ENCODE results near the gene PRXL2C. TPM values are rescaled to one million over a fixed set of nuclear protein-coding genes. Genes with fewer than 3 reads are reported as not detected.
A peak's percentile ranks its signal among the peaks of the same experiment; 100 is the strongest.
"Not testable (repeated sequence)": the region's sequence is repeated elsewhere in the genome, so short reads cannot be mapped to it uniquely, and the experiment has no call there.

The PRXL2C gene
- total RNA-seq, 2 experiments from 2014 or later: 4.0 to 4.8 TPM

GRCh38 chr9:96618209-96619123 lies 36.7 kb downstream of the PRXL2C start:
- Mint-ChIP-seq H3K4me1 (ENCODE audit: low read depth) (peaks cover 4% of the 10 kb centered on the region), H3K27ac (no peak overlapping the region), H3K4me3 (peak overlapping the region; percentile 61), H3K9me3 (no peaks in the 10 kb centered on the region), H3K27me3 (ENCODE audit: low read depth) (peaks cover 36% of the 10 kb centered on the region), H3K36me3 (ENCODE audit: low read depth) (no peaks in the 10 kb centered on the region)
- peak; percentile 47 for DNase-seq
- CTCF ChIA-PET: interaction anchor here (0.7 kb wide), 1 partner anchor 48 kb away, joined by 3 read pairs; no protein-coding TSS in a partner anchor
- intact Hi-C loops (cut with micrococcal nuclease): no loop called here

GRCh38 chr9:96617439-96618185 lies 37.5 kb downstream of the PRXL2C start:
- CTCF ChIA-PET: no interaction called here
- Mint-ChIP-seq H3K9me3 (no peaks in the 10 kb centered on the region), H3K27ac (no peak overlapping the region), H3K27me3 (ENCODE audit: low read depth) (peaks cover 42% of the 10 kb centered on the region), H3K4me3 (no peak overlapping the region), H3K4me1 (ENCODE audit: low read depth) (peaks cover 4% of the 10 kb centered on the region), H3K36me3 (ENCODE audit: low read depth) (no peaks in the 10 kb centered on the region)
- intact Hi-C loops (cut with micrococcal nuclease): no loop called here
- no peak for DNase-seq

DNA sequence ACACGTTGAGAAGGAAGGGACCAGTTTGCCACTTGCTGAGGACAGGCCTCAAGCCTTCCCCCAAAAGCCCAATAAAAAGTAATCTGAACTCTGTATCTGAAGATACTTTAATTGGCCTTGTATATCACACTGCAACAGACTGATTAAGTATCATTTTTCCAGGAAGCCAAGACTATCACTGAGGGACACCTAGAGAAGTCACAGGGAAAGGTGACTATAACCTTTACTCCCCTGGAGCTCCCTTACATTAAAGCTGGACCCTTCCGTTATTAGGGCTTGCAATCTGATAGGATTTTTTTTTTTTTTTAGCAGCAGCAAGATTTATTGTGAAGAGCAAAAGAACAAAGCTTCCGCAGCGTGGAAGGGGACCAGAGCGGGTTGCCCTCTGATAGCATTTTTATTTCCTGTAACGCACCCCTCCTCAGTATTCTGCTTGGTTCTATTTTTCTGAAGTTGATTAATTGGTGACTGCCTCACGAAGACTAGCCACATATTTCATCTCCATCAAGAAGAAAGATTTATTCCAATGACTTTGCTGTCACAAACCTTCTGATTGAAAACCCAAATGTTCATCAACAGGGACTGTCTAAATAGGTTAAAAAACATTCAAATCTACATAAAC lies 38.2 kb downstream of the PRXL2C start:
- intact Hi-C loops (cut with micrococcal nuclease): no loop called here
- CTCF ChIA-PET: no interaction called here
- Mint-ChIP-seq H3K36me3 (ENCODE audit: low read depth) (no peaks in the 10 kb centered on the region), H3K9me3 (no peaks in the 10 kb centered on the region), H3K4me3 (no peak overlapping the region), H3K27me3 (ENCODE audit: low read depth) (peaks cover 45% of the 10 kb centered on the region), H3K4me1 (ENCODE audit: low read depth) (peaks cover 4% of the 10 kb centered on the region), H3K27ac (no peak overlapping the region)
- DNase-seq: no peak

- Mint-ChIP-seq H3K27ac (no peak overlapping the region), H3K9me3 (no peaks in the 10 kb centered on the region), H3K27me3 (ENCODE audit: low read depth) (peaks cover 44% of the 10 kb centered on the region), H3K36me3 (ENCODE audit: low read depth) (no peaks in the 10 kb centered on the region), H3K4me1 (ENCODE audit: low read depth) (peaks cover 4% of the 10 kb centered on the region), H3K4me3 (no peak overlapping the region)
- intact Hi-C loops (cut with micrococcal nuclease): no loop called here
- CTCF ChIA-PET: no interaction called here
- no peak for DNase-seq
Measured at GRCh38 chr9:96615411-96615810, 39.7 kb downstream of the PRXL2C start.

DNA sequence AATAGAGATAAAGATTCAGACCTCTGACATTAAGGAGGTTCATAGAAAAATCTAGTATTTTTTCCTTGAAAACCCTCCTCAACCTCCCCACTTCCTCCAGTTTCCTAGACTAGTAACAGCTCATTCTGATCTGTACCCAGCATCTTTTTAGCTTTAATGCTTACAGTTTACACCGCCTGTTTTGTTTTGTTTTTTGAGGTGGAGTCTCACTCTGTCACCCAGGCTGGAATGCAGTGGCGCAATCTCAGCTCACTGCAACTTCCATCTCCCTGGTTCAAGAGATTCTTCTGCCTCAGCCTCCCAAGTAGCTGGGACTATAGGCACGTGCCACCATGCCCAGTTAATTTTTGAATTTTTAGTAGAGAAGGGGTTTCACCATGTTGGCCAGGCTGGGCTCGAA lies 40.5 kb downstream of the PRXL2C start:
- H3K4me1 Mint-ChIP-seq (ENCODE audit: low read depth); CTCF ChIA-PET; H3K4me3 Mint-ChIP-seq; H3K27ac Mint-ChIP-seq; H3K36me3 Mint-ChIP-seq (ENCODE audit: low read depth); H3K9me3 Mint-ChIP-seq; intact Hi-C loops (cut with micrococcal nuclease); DNase-seq: not testable (repeated sequence)
- peaks cover 42% of the 10 kb centered on the region for H3K27me3 Mint-ChIP-seq (ENCODE audit: low read depth)

- H3K36me3 Mint-ChIP-seq (ENCODE audit: low read depth): no peaks in the 10 kb centered on the region
- H3K4me1 Mint-ChIP-seq (ENCODE audit: low read depth): no peaks in the 10 kb centered on the region
- no peak overlapping the region for H3K4me3 Mint-ChIP-seq
- no peaks in the 10 kb centered on the region for H3K9me3 Mint-ChIP-seq
- CTCF ChIA-PET: interaction anchor here (0.5 to 1.7 kb wide), 3 partner anchors 70 to 277 kb away, joined by 4 to 5 read pairs (median 5); no protein-coding TSS in a partner anchor
- intact Hi-C loops (cut with micrococcal nuclease): no loop called here
- no peak overlapping the region for H3K27ac Mint-ChIP-seq
- peaks cover 41% of the 10 kb centered on the region for H3K27me3 Mint-ChIP-seq (ENCODE audit: low read depth)
- DNase-seq: no peak
Measured at GRCh38 chr9:96612966-96613589, 42.0 kb downstream of the PRXL2C start.

GRCh38 chr9:96612105-96612965 lies 42.8 kb downstream of the PRXL2C start:
- DNase-seq: no peak
- no peaks in the 10 kb centered on the region for H3K36me3 Mint-ChIP-seq (ENCODE audit: low read depth)
- no peaks in the 10 kb centered on the region for H3K4me1 Mint-ChIP-seq (ENCODE audit: low read depth)
- no peak overlapping the region for H3K4me3 Mint-ChIP-seq
- no peak overlapping the region for H3K27ac Mint-ChIP-seq
- no peaks in the 10 kb centered on the region for H3K9me3 Mint-ChIP-seq
- H3K27me3 Mint-ChIP-seq (ENCODE audit: low read depth): peaks cover 40% of the 10 kb centered on the region
- intact Hi-C loops (cut with micrococcal nuclease): no loop called here
- CTCF ChIA-PET: interaction anchor here (0.5 to 1.7 kb wide), 3 partner anchors 69 to 276 kb away, joined by 4 to 5 read pairs (median 5); no protein-coding TSS in a partner anchor

DNA sequence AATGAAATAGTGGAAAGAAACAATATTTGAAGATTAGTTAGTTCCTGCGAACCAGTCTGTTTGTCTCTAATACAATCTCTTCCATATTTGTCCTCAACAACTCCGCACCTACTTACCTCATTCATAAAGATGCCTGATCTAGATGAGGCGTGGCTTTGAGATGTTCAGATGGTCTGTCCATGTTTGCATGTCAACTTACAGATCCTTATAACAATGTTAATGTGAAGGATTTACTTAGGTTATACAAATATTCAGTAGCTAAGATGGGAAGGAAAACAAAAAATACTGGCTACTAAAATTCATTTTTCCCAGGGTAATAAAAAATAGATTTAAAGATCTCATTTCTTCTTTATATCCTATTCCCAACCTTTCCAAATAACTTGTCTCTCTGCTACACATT lies 43.8 kb downstream of the PRXL2C start:
- H3K36me3 Mint-ChIP-seq (ENCODE audit: low read depth): no peaks in the 10 kb centered on the region
- intact Hi-C loops (cut with micrococcal nuclease): no loop called here
- no peak overlapping the region for H3K27ac Mint-ChIP-seq
- no peaks in the 10 kb centered on the region for H3K4me1 Mint-ChIP-seq (ENCODE audit: low read depth)
- H3K27me3 Mint-ChIP-seq (ENCODE audit: low read depth): peaks cover 39% of the 10 kb centered on the region
- no peak for DNase-seq
- no peaks in the 10 kb centered on the region for H3K9me3 Mint-ChIP-seq
- H3K4me3 Mint-ChIP-seq: no peak overlapping the region
- CTCF ChIA-PET: interaction anchor here (1.1 kb wide), 1 partner anchor 45 kb away, joined by 3 read pairs; no protein-coding TSS in a partner anchor

DNA sequence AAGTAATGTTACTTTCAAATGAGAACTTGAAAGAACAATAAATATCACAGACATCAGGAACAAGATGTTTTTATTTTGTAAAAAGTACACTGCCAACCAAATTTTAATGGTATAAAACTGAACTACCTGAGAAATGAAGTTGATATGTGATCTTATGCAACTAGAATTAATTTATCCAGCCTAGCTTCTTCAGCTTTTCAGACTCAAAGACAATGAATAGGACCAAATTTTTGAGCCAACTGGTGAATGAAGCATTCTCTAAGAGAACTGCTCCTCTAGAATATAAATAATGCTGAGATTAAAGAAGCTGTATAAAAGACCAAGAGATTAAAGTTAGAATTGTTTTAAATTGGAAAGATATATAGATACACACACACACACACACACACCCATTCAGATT lies 45.4 kb downstream of the PRXL2C start:
- Mint-ChIP-seq H3K36me3 (ENCODE audit: low read depth) (no peaks in the 10 kb centered on the region), H3K27me3 (ENCODE audit: low read depth) (peaks cover 32% of the 10 kb centered on the region), H3K4me1 (ENCODE audit: low read depth) (no peaks in the 10 kb centered on the region), H3K9me3 (no peaks in the 10 kb centered on the region), H3K4me3 (no peak overlapping the region), H3K27ac (no peak overlapping the region)
- intact Hi-C loops (cut with micrococcal nuclease): no loop called here
- DNase-seq: no peak
- CTCF ChIA-PET: interaction anchor here (0.6 kb wide), 1 partner anchor 532 kb away, joined by 3 read pairs; no protein-coding TSS in a partner anchor

DNA sequence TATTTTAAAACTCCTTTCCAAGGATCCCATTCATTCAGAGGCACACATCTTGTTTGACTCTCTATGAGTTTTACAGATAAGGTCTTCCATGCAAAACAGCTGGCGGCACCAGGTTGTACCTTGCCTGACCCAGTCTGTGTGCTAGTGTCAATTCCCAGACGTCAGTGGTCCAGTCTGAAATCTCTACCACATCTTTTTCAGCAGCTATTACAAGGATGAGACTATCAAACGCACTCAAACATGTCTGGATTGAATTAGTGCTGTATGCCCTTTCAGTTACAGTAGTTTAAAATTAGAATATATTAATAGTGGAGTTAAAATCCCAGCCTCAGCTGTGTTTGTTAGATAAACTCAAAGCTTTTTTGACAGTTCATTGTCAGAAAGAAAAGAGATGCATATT lies 47.1 kb downstream of the PRXL2C start:
- CTCF ChIA-PET: no interaction called here
- no peak for DNase-seq
- H3K9me3 Mint-ChIP-seq: no peaks in the 10 kb centered on the region
- no peak overlapping the region for H3K27ac Mint-ChIP-seq
- H3K27me3 Mint-ChIP-seq (ENCODE audit: low read depth): peaks cover 26% of the 10 kb centered on the region
- no peak overlapping the region for H3K4me3 Mint-ChIP-seq
- no peaks in the 10 kb centered on the region for H3K36me3 Mint-ChIP-seq (ENCODE audit: low read depth)
- no peaks in the 10 kb centered on the region for H3K4me1 Mint-ChIP-seq (ENCODE audit: low read depth)
- intact Hi-C loops (cut with micrococcal nuclease): no loop called here

GRCh38 chr9:96605328-96605727 lies 49.8 kb downstream of the PRXL2C start:
- Mint-ChIP-seq H3K9me3 (no peaks in the 10 kb centered on the region), H3K27me3 (ENCODE audit: low read depth) (peaks cover 6% of the 10 kb centered on the region), H3K36me3 (ENCODE audit: low read depth) (no peaks in the 10 kb centered on the region), H3K4me3 (no peak overlapping the region), H3K27ac (no peak overlapping the region), H3K4me1 (ENCODE audit: low read depth) (no peaks in the 10 kb centered on the region)
- no peak for DNase-seq
- intact Hi-C loops (cut with micrococcal nuclease): no loop called here
- CTCF ChIA-PET: no interaction called here
